Activated naive CD8-positive, alpha-beta T cell treated with anti-CD3 and anti-CD28 coated beads, Interleukin-2, amount 10 ng/mL, durations not matched to agents 7 days and 5 days (primary cell): ENCODE data around the gene GALNT9. TPM values are rescaled to one million over a fixed set of nuclear protein-coding genes. Genes with fewer than 3 reads are reported as not detected.

Experiments used
- ATAC-seq: fragments of 150-1000 bp; cut with Tn5 transposase; one replicate; pipeline ENCODE4 v1.10.0; 2021; ENCODE audit warnings: low read depth, moderate library complexity
- POLR2A ChIA-PET: fragments of 350-600 bp; sonication (Branson Sonifier 250); formaldehyde crosslinking; loops from one replicate; lab custom pipeline; 2021; ENCODE audit warnings: antibody characterized with exemption; lab: Charles Lee
- DNase-seq: peaks from one replicate; pipeline ENCODE4 v3.0.0; 2021
- H3K27ac Mint-ChIP-seq: one replicate; pipeline ENCODE4 v1.8.0; 2022; ENCODE audit warnings: mild to moderate bottlenecking, mixed read lengths
- H3K27me3 Mint-ChIP-seq: one replicate; pipeline ENCODE4 v1.8.0; 2022; ENCODE audit warnings: mild to moderate bottlenecking, moderate library complexity, mixed read lengths
- H3K36me3 Mint-ChIP-seq: one replicate; pipeline ENCODE4 v1.8.0; 2021; ENCODE audit warnings: mild to moderate bottlenecking, mixed read lengths
- H3K4me1 Mint-ChIP-seq: one replicate; pipeline ENCODE4 v1.8.0; 2021; ENCODE audit warnings: mixed read lengths
- H3K4me3 Mint-ChIP-seq: one replicate; pipeline ENCODE4 v1.8.0; 2022; ENCODE audit warnings: mild to moderate bottlenecking, moderate library complexity, mixed read lengths
- H3K9me3 Mint-ChIP-seq: one replicate; pipeline ENCODE4 v1.8.0; 2021; ENCODE audit warnings: mixed read lengths
- total RNA-seq, 2 experiments: library from RNA; stranded (reverse); gene quantifications; one replicate each; pipeline ENCODE4 v1.2.3, GENCODE V29; 2021

Gene GALNT9
- total RNA-seq, 2 experiments from 2014 or later, result not detected

- no peaks in the 10 kb centered on the region for H3K9me3 Mint-ChIP-seq
- H3K4me1 Mint-ChIP-seq, result peaks cover 5% of the 10 kb centered on the region
- H3K27ac Mint-ChIP-seq, result no peak overlapping the region
- DNase-seq (no peak), ATAC-seq (no peak)
- H3K36me3 Mint-ChIP-seq, result no peaks in the 10 kb centered on the region
- no peak overlapping the region for H3K4me3 Mint-ChIP-seq
- H3K27me3 Mint-ChIP-seq, result peaks cover 12% of the 10 kb centered on the region
- POLR2A ChIA-PET, result no interaction called here
These were observed 7.9 kb downstream of the GALNT9 start for GRCh38 chr12:132321321-132322118.

GRCh38 chr12:132320767-132321211, 8.6 kb downstream of the GALNT9 start:
- H3K27me3 Mint-ChIP-seq, result peaks cover 12% of the 10 kb centered on the region

GRCh38 chr12:132319991-132320570, 9.3 kb downstream of the GALNT9 start:
- POLR2A ChIA-PET, result no interaction called here
- no peak for DNase-seq
- Mint-ChIP-seq H3K27me3 (peaks cover 11% of the 10 kb centered on the region), H3K4me3 (no peak overlapping the region), H3K9me3 (no peaks in the 10 kb centered on the region), H3K4me1 (peaks cover 5% of the 10 kb centered on the region), H3K36me3 (no peaks in the 10 kb centered on the region), H3K27ac (no peak overlapping the region)
- ATAC-seq, result no peak

More at GRCh38 chr12:132320767-132321211, 8.6 kb downstream of the GALNT9 start:
- no peak overlapping the region for H3K27ac Mint-ChIP-seq
- ATAC-seq (no peak), DNase-seq (no peak)
- H3K36me3 Mint-ChIP-seq, result no peaks in the 10 kb centered on the region
- POLR2A ChIA-PET, result no interaction called here
- peaks cover 5% of the 10 kb centered on the region for H3K4me1 Mint-ChIP-seq
- no peaks in the 10 kb centered on the region for H3K9me3 Mint-ChIP-seq
- H3K4me3 Mint-ChIP-seq, result no peak overlapping the region

- Mint-ChIP-seq H3K36me3 (no peaks in the 10 kb centered on the region), H3K4me3 (no peak overlapping the region), H3K27me3 (peaks cover 7% of the 10 kb centered on the region), H3K4me1 (peaks cover 5% of the 10 kb centered on the region), H3K9me3 (no peaks in the 10 kb centered on the region), H3K27ac (no peak overlapping the region)
- POLR2A ChIA-PET, result no interaction called here
- no peak for DNase-seq
- ATAC-seq, result no peak
These were observed 9.9 kb downstream of the GALNT9 start for GRCh38 chr12:132319359-132319950.

- POLR2A ChIA-PET, result no interaction called here
- Mint-ChIP-seq H3K27ac (no peak overlapping the region), H3K36me3 (no peaks in the 10 kb centered on the region), H3K4me1 (peaks cover 5% of the 10 kb centered on the region), H3K27me3 (peaks cover 7% of the 10 kb centered on the region), H3K4me3 (no peak overlapping the region), H3K9me3 (peaks cover 1% of the 10 kb centered on the region)
- DNase-seq (no peak), ATAC-seq (no peak)
These were observed 10.8 kb downstream of the GALNT9 start for GRCh38 chr12:132318618-132319033.

GRCh38 chr12:132318135-132318534, 11.3 kb downstream of the GALNT9 start:
- no peak for DNase-seq
- Mint-ChIP-seq H3K27ac (no peak overlapping the region), H3K4me3 (no peak overlapping the region), H3K4me1 (peaks cover 3% of the 10 kb centered on the region), H3K27me3 (peaks cover 3% of the 10 kb centered on the region), H3K9me3 (peaks cover 1% of the 10 kb centered on the region), H3K36me3 (no peaks in the 10 kb centered on the region)
- ATAC-seq, result no peak
- POLR2A ChIA-PET, result no interaction called here

- POLR2A ChIA-PET, result no interaction called here
- H3K27ac Mint-ChIP-seq, result no peak overlapping the region
These were observed 12.0 kb downstream of the GALNT9 start for GRCh38 chr12:132317233-132317938.

GRCh38 chr12:132316497-132317232, 12.7 kb downstream of the GALNT9 start:
- Mint-ChIP-seq H3K4me3 (no peak overlapping the region), H3K27ac (no peak overlapping the region), H3K9me3 (peaks cover 4% of the 10 kb centered on the region), H3K4me1 (no peaks in the 10 kb centered on the region), H3K36me3 (no peaks in the 10 kb centered on the region), H3K27me3 (no peaks in the 10 kb centered on the region)
- POLR2A ChIA-PET, result no interaction called here
- ATAC-seq, result no peak
- DNase-seq, result no peak

More at GRCh38 chr12:132317233-132317938, 12.0 kb downstream of the GALNT9 start:
- no peaks in the 10 kb centered on the region for H3K4me1 Mint-ChIP-seq
- ATAC-seq (no peak), DNase-seq (no peak)
- no peaks in the 10 kb centered on the region for H3K36me3 Mint-ChIP-seq
- no peaks in the 10 kb centered on the region for H3K27me3 Mint-ChIP-seq
- no peak overlapping the region for H3K4me3 Mint-ChIP-seq
- peaks cover 1% of the 10 kb centered on the region for H3K9me3 Mint-ChIP-seq

GRCh38 chr12:132315951-132316350, 13.4 kb downstream of the GALNT9 start:
- Mint-ChIP-seq H3K9me3 (peaks cover 6% of the 10 kb centered on the region), H3K4me3 (no peak overlapping the region), H3K36me3 (no peaks in the 10 kb centered on the region), H3K27ac (no peak overlapping the region), H3K4me1 (no peaks in the 10 kb centered on the region), H3K27me3 (no peaks in the 10 kb centered on the region)
- no peak for DNase-seq
- POLR2A ChIA-PET, result no interaction called here
- no peak for ATAC-seq

GRCh38 chr12:132315507-132315906, 13.9 kb downstream of the GALNT9 start:
- no peak overlapping the region for H3K4me3 Mint-ChIP-seq
- H3K9me3 Mint-ChIP-seq, result peaks cover 7% of the 10 kb centered on the region
- no peaks in the 10 kb centered on the region for H3K27me3 Mint-ChIP-seq
- POLR2A ChIA-PET, result no interaction called here
- ATAC-seq (no peak), DNase-seq (no peak)
- no peak overlapping the region for H3K27ac Mint-ChIP-seq
- H3K36me3 Mint-ChIP-seq, result no peaks in the 10 kb centered on the region
- no peaks in the 10 kb centered on the region for H3K4me1 Mint-ChIP-seq

GRCh38 chr12:132314516-132315233, 14.7 kb downstream of the GALNT9 start:
- DNase-seq (no peak), ATAC-seq (no peak)
- Mint-ChIP-seq H3K4me1 (no peaks in the 10 kb centered on the region), H3K27me3 (no peaks in the 10 kb centered on the region), H3K36me3 (no peaks in the 10 kb centered on the region), H3K4me3 (no peak overlapping the region), H3K27ac (no peak overlapping the region), H3K9me3 (peaks cover 7% of the 10 kb centered on the region)
- POLR2A ChIA-PET, result no interaction called here

GRCh38 chr12:132314035-132314434, 15.4 kb downstream of the GALNT9 start:
- H3K27me3 Mint-ChIP-seq, result no peaks in the 10 kb centered on the region
- POLR2A ChIA-PET, result no interaction called here
- H3K9me3 Mint-ChIP-seq, result peaks cover 7% of the 10 kb centered on the region
- DNase-seq (no peak), ATAC-seq (no peak)
- no peak overlapping the region for H3K4me3 Mint-ChIP-seq
- no peak overlapping the region for H3K27ac Mint-ChIP-seq
- H3K36me3 Mint-ChIP-seq, result no peaks in the 10 kb centered on the region
- H3K4me1 Mint-ChIP-seq, result no peaks in the 10 kb centered on the region
